Liver (tissue), 9 donors: ENCODE data around the gene C1orf52. TPM values are rescaled to one million over a fixed set of nuclear protein-coding genes. Genes with fewer than 3 reads are reported as not detected.

ENCODE experiments used
- DNase-seq: peaks from one replicate; pipeline ENCODE4 v3.0.0-alpha.2; 2017; ENCODE audit warnings: low spot score
- H3K27ac ChIP-seq, 2 donors: one replicate each; pipeline ENCODE4 v1.7.0; 2013; ENCODE audit warnings: inconsistent platforms in 2 of 2, low read length in 2 of 2, control low read depth in 1 of 2, low read depth in 1 of 2, mild to moderate bottlenecking in 1 of 2
- H3K27me3 ChIP-seq, 4 donors: one replicate each; pipeline versions ENCODE4 v1.6.1 to v1.7.0; 2013; ENCODE audit warnings: low read length in 3 of 4, inconsistent platforms in 1 of 4, mild to moderate bottlenecking in 1 of 4, moderate library complexity in 1 of 4; ENCODE audit not compliant: control insufficient read depth in 4 of 4, insufficient read depth in 4 of 4
- H3K36me3 ChIP-seq, 4 donors: one replicate each; pipeline versions ENCODE4 v1.6.1 to v1.7.0; 2013; ENCODE audit warnings: low read length in 3 of 4, mild to moderate bottlenecking in 3 of 4, low read depth in 1 of 4, moderate library complexity in 1 of 4; ENCODE audit not compliant: control insufficient read depth in 4 of 4, insufficient read depth in 3 of 4
- H3K4me1 ChIP-seq, 4 donors: one replicate each; pipeline versions ENCODE4 v1.6.1 to v1.7.0; 2013; ENCODE audit warnings: low read length in 3 of 4, mild to moderate bottlenecking in 3 of 4, moderate library complexity in 1 of 4; ENCODE audit not compliant: control insufficient read depth in 4 of 4, insufficient read depth in 4 of 4
- H3K4me3 ChIP-seq, 3 donors: one replicate each; pipeline versions ENCODE4 v1.6.1 to v1.7.0; 2013; ENCODE audit warnings: low read length in 3 of 3, control low read depth in 1 of 3, low read depth in 1 of 3, mild to moderate bottlenecking in 1 of 3
- H3K9ac ChIP-seq, 2 donors: one replicate each; pipeline ENCODE4 v1.7.0; 2013; ENCODE audit warnings: low read length in 2 of 2, mild to moderate bottlenecking in 2 of 2, moderate library complexity in 2 of 2, control low read depth in 1 of 2, low read depth in 1 of 2
- H3K9me3 ChIP-seq, 4 donors: one replicate each; pipeline versions ENCODE4 v1.6.1 to v1.7.0; 2013; ENCODE audit warnings: low read length in 3 of 4; ENCODE audit not compliant: control insufficient read depth in 4 of 4
- CTCF ChIP-seq: fragments of 150-350 bp; IDR thresholded peaks from 2 replicates; pipeline ENCODE4 v1.5.1; 2017; ENCODE audit warnings: improper control_type of control experiment, low read depth, low read length; ENCODE audit not compliant: missing input control
- EGR1 ChIP-seq, 2 donors: IDR thresholded peaks; 2 replicates each; pipeline ENCODE4 v1.6.1; 2016 to 2018; ENCODE audit warnings: antibody characterized with exemption in 2 of 2, low read depth in 2 of 2
- FOXA1 ChIP-seq: IDR thresholded peaks from 2 replicates; pipeline ENCODE4 v1.6.1; 2016; ENCODE audit warnings: antibody characterized with exemption
- GABPA ChIP-seq, 2 donors: IDR thresholded peaks in 1 of 2; conservative IDR thresholded peaks in 1 of 2; 2 replicates each; pipeline ENCODE4 v1.6.1; 2016; ENCODE audit warnings: antibody characterized with exemption in 2 of 2, mild to moderate bottlenecking in 1 of 2, moderate library complexity in 1 of 2
- HNF4G ChIP-seq: IDR thresholded peaks from 2 replicates; pipeline ENCODE4 v1.6.1; 2016; ENCODE audit warnings: antibody characterized with exemption
- JUND ChIP-seq, 2 donors: IDR thresholded peaks; 2 replicates each; pipeline ENCODE4 v1.6.1; 2016; ENCODE audit warnings: antibody characterized with exemption in 2 of 2
- NR2F2 ChIP-seq: IDR thresholded peaks from 2 replicates; pipeline ENCODE4 v1.6.1; 2016; ENCODE audit warnings: antibody characterized with exemption
- RAD21 ChIP-seq, 2 donors: IDR thresholded peaks; 2 replicates each; pipeline ENCODE4 v1.6.1; 2016; ENCODE audit warnings: antibody characterized with exemption in 2 of 2, mild to moderate bottlenecking in 2 of 2
- REST ChIP-seq: IDR thresholded peaks from 2 replicates; pipeline ENCODE4 v1.6.1; 2016; ENCODE audit warnings: antibody characterized with exemption, mild to moderate bottlenecking
- RXRA ChIP-seq, 2 donors: IDR thresholded peaks; 2 replicates each; pipeline ENCODE4 v1.6.1; 2017 to 2018; ENCODE audit warnings: antibody characterized with exemption in 2 of 2, mild to moderate bottlenecking in 1 of 2
- TAF1 ChIP-seq: conservative IDR thresholded peaks from 2 replicates; pipeline ENCODE4 v1.6.1; 2016; ENCODE audit warnings: antibody characterized with exemption, mild to moderate bottlenecking
- YY1 ChIP-seq: IDR thresholded peaks from 2 replicates; pipeline ENCODE4 v1.6.1; 2016; ENCODE audit warnings: antibody characterized with exemption, mild to moderate bottlenecking
- ZBTB33 ChIP-seq: IDR thresholded peaks from 2 replicates; pipeline ENCODE4 v1.6.1; 2016; ENCODE audit warnings: antibody characterized with exemption
- whole genome bisulfite sequencing: extraction: QIAGEN DNeasy Blood & Tissue Kit; methylation state at CpG from one replicate; pipeline ENCODE4 v1.1.7; 2013; 5-methylcytosine and 5-hydroxymethylcytosine counted together
- polyA plus RNA-seq, 2 donors: library from polyadenylated mRNA; stranded (reverse) in 1 of 2; unstranded in 1 of 2; fragments of 200-250 nt in 1 of 2; fragments of >200 nt in 1 of 2; fragmentation: Nextera tagmentation in 1 of 2; extraction: Ambion mirVana in 1 of 2; gene quantifications; one replicate each; pipeline versions ENCODE4 v1.2.1 to v1.2.3, GENCODE V29; 2013 to 2015
- total RNA-seq, 2 donors: library from RNA; depleted of rRNA; stranded (reverse); fragments of >200 nt; gene quantifications; one replicate each; pipeline ENCODE4 v1.2.3, GENCODE V29; 2014
- donor health status: healthy.
- donor health status: healthy.
- donor health status: healthy.
- donor health status: healthy.
- donor health status: healthy.

C1orf52 gene
- total and polyA plus RNA-seq, 4 donors: 6.1 to 10.9 (median 7.3) TPM

DNA sequence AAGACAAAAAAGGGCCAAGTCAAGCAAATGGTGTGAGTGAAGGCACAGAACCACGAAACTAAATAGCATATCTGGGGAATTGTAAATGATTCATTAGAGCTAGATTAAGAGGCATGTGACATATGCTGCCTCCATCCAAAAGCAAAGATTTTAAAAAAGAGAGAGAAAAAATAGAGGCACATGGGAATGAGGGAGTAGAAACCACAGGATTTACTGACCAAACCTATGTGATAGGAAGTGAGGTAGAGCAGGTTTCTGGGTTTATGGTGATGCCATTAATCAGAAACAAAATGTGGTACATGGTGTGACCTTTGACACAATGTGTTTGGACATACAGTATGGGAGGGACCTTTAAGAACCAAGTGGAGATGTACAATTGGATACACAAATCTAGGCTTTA lies 13.6 kb downstream of the C1orf52 start:
- Histone ChIP-seq H3K36me3 (no peaks in the 10 kb centered on the region), H3K27me3 (no peaks in the 10 kb centered on the region), H3K4me3 (no peak overlapping the region), H3K9ac (no peak overlapping the region), H3K27ac (no peak overlapping the region), H3K4me1 (no peaks in the 10 kb centered on the region), H3K9me3 (no peaks in the 10 kb centered on the region)
- no peak for DNase-seq
- WGBS: 90% methylated on average over 1 of the region's 1 CpG
- TF ChIP-seq NR2F2 (no peak), HNF4G (no peak), FOXA1 (no peak), JUND (IDR thresholded peaks at IDR 0.05) (no peak)

- H3K4me3 ChIP-seq: no peak overlapping the region
- DNase-seq: no peak
- TF ChIP-seq NR2F2 (no peak), RAD21 (IDR thresholded peaks at IDR 0.05) (no peak), JUND (IDR thresholded peaks at IDR 0.05) (no peak), CTCF (no peak), TAF1 (no peak), EGR1 (IDR thresholded peaks at IDR 0.05; ENCODE audit: low read depth in 2 of 2) (no peak), RXRA (IDR thresholded peaks at IDR 0.05) (no peak), ZBTB33 (no peak), FOXA1 (no peak), REST (no peak), YY1 (no peak), GABPA (IDR thresholded peaks at IDR 0.05 in 1 of 2, conservative IDR thresholded peaks at IDR 0.05 in 1 of 2) (no peak)
- H3K9ac ChIP-seq: no peak overlapping the region
- no peaks in the 10 kb centered on the region for H3K36me3 ChIP-seq
- H3K9me3 ChIP-seq: no peaks in the 10 kb centered on the region
- WGBS: 84% methylated on average over 1 of the region's 1 CpG
- H3K4me1 ChIP-seq: no peaks in the 10 kb centered on the region
- H3K27ac ChIP-seq: no peak overlapping the region
- H3K27me3 ChIP-seq: no peaks in the 10 kb centered on the region
Measured at GRCh38 chr1:85245456-85245855, 14.0 kb downstream of the C1orf52 start.
